HEK293T (cell line): ENCODE data around the gene LMO7.

Source experiments
- CTCF ChIA-PET: fragments of 350-600 bp; formaldehyde crosslinking; extraction: SDS; loops from one replicate; lab custom pipeline; 2021; ENCODE audit warnings: antibody characterized with exemption, inconsistent platforms; lab: Yijun Ruan, JAX
- POLR2A ChIA-PET: fragments of 350-600 bp; formaldehyde crosslinking; extraction: SDS; loops from one replicate; lab custom pipeline; 2020; ENCODE audit warnings: antibody characterized with exemption, inconsistent platforms; lab: Yijun Ruan, JAX
- DNase-seq: peaks from one replicate; pipeline ENCODE4 v3.0.0; 2012; ENCODE audit warnings: mixed read lengths; ENCODE audit errors: extremely low spot score
- ARNT ChIP-seq: fragments of 450-650 bp; IDR thresholded peaks from 2 replicates; pipeline ENCODE4 v1.6.1; 2017; ENCODE audit warnings: mild to moderate bottlenecking
- BHLHE40 ChIP-seq: fragments of 450-650 bp; IDR thresholded peaks from 2 replicates; pipeline ENCODE4 v1.6.1; 2016; ENCODE audit warnings: mild to moderate bottlenecking, moderate library complexity, borderline replicate concordance
- CTBP1 ChIP-seq: fragments of 450-650 bp; IDR thresholded peaks from 2 replicates; pipeline ENCODE4 v1.6.1; 2016; ENCODE audit warnings: borderline replicate concordance
- ELF4 ChIP-seq: fragments of 450-650 bp; IDR thresholded peaks from 2 replicates; pipeline ENCODE4 v1.6.1; 2017; ENCODE audit warnings: antibody characterized with exemption
- FOXA1 ChIP-seq: fragments of 450-650 bp; IDR thresholded peaks from 2 replicates; pipeline ENCODE4 v1.6.1; 2016; ENCODE audit warnings: mild to moderate bottlenecking
- FOXK2 ChIP-seq: fragments of 450-650 bp; IDR thresholded peaks from 2 replicates; pipeline ENCODE4 v1.6.1; 2016; ENCODE audit warnings: mild to moderate bottlenecking
- FOXM1 ChIP-seq: fragments of 450-650 bp; IDR thresholded peaks from 2 replicates; pipeline ENCODE4 v1.6.1; 2017; ENCODE audit warnings: mild to moderate bottlenecking, borderline replicate concordance
- HDGF ChIP-seq: fragments of 450-650 bp; IDR thresholded peaks from 2 replicates; pipeline ENCODE4 v1.6.1; 2017; ENCODE audit warnings: antibody characterized with exemption, borderline replicate concordance
- L3MBTL2 ChIP-seq: fragments of 450-650 bp; conservative IDR thresholded peaks from 2 replicates; pipeline ENCODE4 v1.6.1; 2016; ENCODE audit warnings: mild to moderate bottlenecking
- LEF1 ChIP-seq: fragments of 450-650 bp; IDR thresholded peaks from 2 replicates; pipeline ENCODE4 v1.6.1; 2017; ENCODE audit warnings: mild to moderate bottlenecking, borderline replicate concordance
- NFRKB ChIP-seq: fragments of 450-650 bp; IDR thresholded peaks from 2 replicates; pipeline ENCODE4 v1.6.1; 2016; ENCODE audit warnings: mild to moderate bottlenecking, moderate library complexity
- PKNOX1 ChIP-seq: fragments of 450-650 bp; IDR thresholded peaks from 2 replicates; pipeline ENCODE4 v1.6.1; 2016
- SP1 ChIP-seq: fragments of 450-650 bp; IDR thresholded peaks from 2 replicates; pipeline ENCODE4 v1.6.1; 2017
- SUZ12 ChIP-seq: fragments of 450-650 bp; IDR thresholded peaks from 2 replicates; pipeline ENCODE4 v1.6.1; 2016; ENCODE audit warnings: mild to moderate bottlenecking
- TARDBP ChIP-seq: fragments of 450-650 bp; IDR thresholded peaks from 2 replicates; pipeline ENCODE4 v1.6.1; 2016
- ZNF384 ChIP-seq: fragments of 450-650 bp; IDR thresholded peaks from 2 replicates; pipeline ENCODE4 v1.6.1; 2016

Gene LMO7

GRCh38 chr13:75769141-75769905 lies 133.2 kb downstream of the LMO7 start:
- ChIA-PET POLR2A (no interaction called here), CTCF (interaction anchor here (1.6 kb wide), 1 partner anchor 74 kb away, joined by 6 read pairs; no protein-coding TSS in a partner anchor)
- TF ChIP-seq ZNF384 = no peak; the same call in 1 of the 2 replicates
- TF ChIP-seq FOXA1 = no peak
- TF ChIP-seq SP1 = no peak
- peak; percentile 35; the same call in 1 of the 2 replicates for TF ChIP-seq PKNOX1
- TF ChIP-seq ELF4 = no peak
- TF ChIP-seq ARNT = no peak
- no peak for TF ChIP-seq SUZ12
- no peak for DNase-seq

GRCh38 chr13:75770164-75770563 lies 134.0 kb downstream of the LMO7 start:
- TF ChIP-seq ZNF384 (no peak), HDGF (no peak), PKNOX1 (no peak), NFRKB (no peak), FOXM1 (no peak), ELF4 (no peak), SUZ12 (no peak), BHLHE40 (no peak), L3MBTL2 (no peak), ARNT (no peak), TARDBP (no peak), LEF1 (no peak), FOXK2 (no peak), FOXA1 (no peak), SP1 (no peak), CTBP1 (no peak)
- no peak for DNase-seq
- ChIA-PET CTCF (no interaction called here), POLR2A (no interaction called here)

GRCh38 chr13:75770592-75771011 lies 134.5 kb downstream of the LMO7 start:
- TF ChIP-seq CTBP1 = no peak
- CTCF ChIA-PET = no interaction called here
- no peak for DNase-seq
- POLR2A ChIA-PET = no interaction called here

GRCh38 chr13:75771226-75771625 lies 135.1 kb downstream of the LMO7 start:
- TF ChIP-seq ELF4 = no peak
- TF ChIP-seq LEF1 = no peak
- no peak for TF ChIP-seq FOXK2
- TF ChIP-seq CTBP1 = no peak
- TF ChIP-seq ARNT = no peak
- TF ChIP-seq NFRKB = no peak
- ChIA-PET CTCF (no interaction called here), POLR2A (no interaction called here)
- no peak for DNase-seq

- no peak for DNase-seq
- ChIA-PET POLR2A (no interaction called here), CTCF (interaction anchor here (1.4 kb wide), 1 partner anchor 11 kb away, joined by 5 read pairs; no protein-coding TSS in a partner anchor)
- no peak for TF ChIP-seq PKNOX1
- no peak for TF ChIP-seq ARNT
- TF ChIP-seq FOXA1 = no peak
- TF ChIP-seq FOXK2 = no peak
- no peak for TF ChIP-seq SUZ12
- no peak for TF ChIP-seq HDGF
- TF ChIP-seq FOXM1 = no peak
- no peak for TF ChIP-seq ELF4
These were observed 135.7 kb downstream of the LMO7 start for GRCh38 chr13:75771818-75772217.

GRCh38 chr13:75774176-75774575 lies 138.0 kb downstream of the LMO7 start:
- POLR2A ChIA-PET = no interaction called here
- CTCF ChIA-PET = no interaction called here
- DNase-seq = no peak
- TF ChIP-seq FOXM1 (no peak), SP1 (no peak), HDGF (no peak), NFRKB (no peak), PKNOX1 (no peak), ZNF384 (no peak), FOXA1 (no peak), LEF1 (no peak), SUZ12 (no peak), TARDBP (no peak), CTBP1 (no peak)
